GM12878 (cell line): Measurements from ENCODE around the gene ADM. TPM values are rescaled to one million over a fixed set of nuclear protein-coding genes. Genes with fewer than 3 reads are reported as not detected.

Source experiments
- BRCA1 ChIP-seq: IDR thresholded peaks from 2 replicates; pipeline ENCODE4 v1.6.1; 2011; ENCODE audit warnings: low read depth, low read length, improper control_type of control experiment
- CREM ChIP-seq: IDR thresholded peaks from 2 replicates; pipeline ENCODE4 v1.6.1; 2014; ENCODE audit warnings: antibody characterized with exemption, low read depth
- CUX1 ChIP-seq: IDR thresholded peaks from 2 replicates; pipeline ENCODE4 v1.6.1; 2012; ENCODE audit warnings: improper control_type of control experiment, low read depth, low read length; ENCODE audit not compliant: insufficient replicate concordance
- FOXM1 ChIP-seq: IDR thresholded peaks from 2 replicates; pipeline ENCODE4 v1.6.1; 2012; ENCODE audit warnings: low read depth, mild to moderate bottlenecking, inconsistent platforms, low read length, moderate library complexity
- GABPA ChIP-seq: IDR thresholded peaks from 2 replicates; pipeline ENCODE4 v1.6.1; 2014; ENCODE audit warnings: antibody characterized with exemption, low read depth, mild to moderate bottlenecking, inconsistent platforms
- NFXL1 ChIP-seq: fragments of 450-650 bp; IDR thresholded peaks from 2 replicates; pipeline ENCODE4 v1.6.1; 2017; ENCODE audit warnings: antibody characterized with exemption, mild to moderate bottlenecking, borderline replicate concordance
- NFYB ChIP-seq: IDR thresholded peaks from 2 replicates; pipeline ENCODE4 v1.6.1; 2011; ENCODE audit warnings: low read depth, mild to moderate bottlenecking, low read length, improper control_type of control experiment, moderate library complexity; ENCODE audit not compliant: insufficient read depth
- NKRF ChIP-seq: fragments of 450-650 bp; conservative IDR thresholded peaks from 2 replicates; pipeline ENCODE4 v1.6.1; 2017; ENCODE audit warnings: mild to moderate bottlenecking, moderate library complexity
- RBBP5 ChIP-seq: fragments of 200-600 bp; sonication (generic); conservative IDR thresholded peaks from 2 replicates; pipeline ENCODE4 v1.6.1; 2016
- SMC3 ChIP-seq: IDR thresholded peaks from 2 replicates; pipeline ENCODE4 v1.6.1; 2011; ENCODE audit warnings: low read length, improper control_type of control experiment, borderline replicate concordance
- SREBF1 ChIP-seq: IDR thresholded peaks from 2 replicates; pipeline ENCODE4 v1.6.1; 2012; ENCODE audit warnings: mild to moderate bottlenecking, low read length
- ZNF217 ChIP-seq: fragments of 450-650 bp; IDR thresholded peaks from 2 replicates; pipeline ENCODE4 v1.6.1; 2017; ENCODE audit warnings: antibody characterized with exemption, mild to moderate bottlenecking
- polyA plus RNA-seq, 11 experiments: library from polyadenylated mRNA; depleted of rRNA in 4 of 11; unstranded in 6 of 11; stranded (reverse) in 5 of 11; fragments of >200 nt; fragmentation: Nextera tagmentation in 4 of 11; fragmentation: Illumina TruSeq in 1 of 11; extraction: Ambion mirVana in 4 of 11; extraction: Trizol in 1 of 11; gene quantifications; 1 replicate in 1 of 11; 2 replicates in 10 of 11; pipeline versions ENCODE4 v1.2.1 to v1.2.3, GENCODE V29; 2011 to 2016; ENCODE audit warnings: inconsistent platforms in 2 of 11, missing spikeins in 2 of 11, low read depth in 1 of 11
- total RNA-seq, 4 experiments: library from RNA; depleted of rRNA in 3 of 4; stranded (reverse); fragments of >200 nt in 3 of 4; fragmentation: Illumina TruSeq in 1 of 4; extraction: Trizol in 1 of 4; gene quantifications; 2 replicates each; pipeline versions ENCODE4 v1.2.1 to v1.2.3, GENCODE V29; 2013 to 2021
- TF ChIP-seq, protein P1 (sequence below): fragments of 150-350 bp; IDR thresholded peaks from 2 replicates; pipeline ENCODE4 v1.6.1; 2014; ENCODE audit warnings: mild to moderate bottlenecking, low read depth, low read length
- TF ChIP-seq, protein P2 (sequence below): IDR thresholded peaks from 2 replicates; pipeline ENCODE4 v1.6.1; 2012; ENCODE audit warnings: low read length, inconsistent platforms
- TF ChIP-seq, protein P3 (sequence below), 3 experiments: IDR thresholded peaks in 2 of 3; conservative IDR thresholded peaks in 1 of 3; 2 replicates each; pipeline ENCODE4 v1.5.1; 2011; ENCODE audit warnings: low read depth in 3 of 3, low read length in 3 of 3, mild to moderate bottlenecking in 3 of 3, control low read depth in 2 of 3, moderate library complexity in 2 of 3, inconsistent platforms in 1 of 3, mixed read lengths in 1 of 3; ENCODE audit not compliant: control insufficient read depth in 2 of 3, insufficient read depth in 1 of 3; ENCODE audit errors: extremely low read depth in 1 of 3
- TF ChIP-seq, protein P4 (sequence below): fragments of 450-650 bp; IDR thresholded peaks from 2 replicates; pipeline ENCODE4 v1.6.1; 2016; ENCODE audit warnings: mild to moderate bottlenecking

Gene ADM
- total and polyA plus RNA-seq, 10 of the 15 experiments (the other 5 are each of a cell fraction or from before 2014, with no cell fraction given) = 0.11 to 4.2 (median 0.21) TPM; not detected in 7

DNA sequence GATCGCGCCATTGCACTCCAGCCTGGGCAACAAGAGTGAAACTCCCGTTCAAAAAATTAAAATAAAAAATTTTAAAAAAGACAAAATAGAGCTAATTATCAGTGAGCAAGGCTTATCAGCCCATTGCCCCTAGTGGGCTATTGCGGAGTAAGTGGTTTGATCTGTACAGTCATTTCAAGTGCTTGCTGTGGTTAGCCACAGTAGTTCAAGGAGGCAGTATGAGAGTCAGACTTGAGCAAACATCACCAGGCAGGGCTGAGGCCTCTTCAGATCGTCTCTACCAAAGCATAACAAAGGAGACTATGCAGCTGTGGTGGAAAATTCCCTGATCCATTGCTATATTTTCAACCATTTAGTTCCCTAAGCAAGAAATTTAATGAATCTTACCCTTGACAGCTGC, 6.5 kb upstream of the ADM start (continued):
- TF ChIP-seq CUX1 (no peak), FOXM1 (peak; percentile 76; the same call in 1 of the 2 replicates), SREBF1 (no peak), SMC3 (no peak), GABPA (peak; percentile 52; the same call in 1 of the 2 replicates), RBBP5 (no peak), NFYB (no peak), BRCA1 (no peak), ZNF217 (peak; percentile 90), NKRF (no peak), NFXL1 (no peak), CREM (peak; percentile 82; the same call in 1 of the 2 replicates)
- TF ChIP-seq, protein P1, sequence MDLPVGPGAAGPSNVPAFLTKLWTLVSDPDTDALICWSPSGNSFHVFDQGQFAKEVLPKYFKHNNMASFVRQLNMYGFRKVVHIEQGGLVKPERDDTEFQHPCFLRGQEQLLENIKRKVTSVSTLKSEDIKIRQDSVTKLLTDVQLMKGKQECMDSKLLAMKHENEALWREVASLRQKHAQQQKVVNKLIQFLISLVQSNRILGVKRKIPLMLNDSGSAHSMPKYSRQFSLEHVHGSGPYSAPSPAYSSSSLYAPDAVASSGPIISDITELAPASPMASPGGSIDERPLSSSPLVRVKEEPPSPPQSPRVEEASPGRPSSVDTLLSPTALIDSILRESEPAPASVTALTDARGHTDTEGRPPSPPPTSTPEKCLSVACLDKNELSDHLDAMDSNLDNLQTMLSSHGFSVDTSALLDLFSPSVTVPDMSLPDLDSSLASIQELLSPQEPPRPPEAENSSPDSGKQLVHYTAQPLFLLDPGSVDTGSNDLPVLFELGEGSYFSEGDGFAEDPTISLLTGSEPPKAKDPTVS = no peak
- TF ChIP-seq, protein P2, sequence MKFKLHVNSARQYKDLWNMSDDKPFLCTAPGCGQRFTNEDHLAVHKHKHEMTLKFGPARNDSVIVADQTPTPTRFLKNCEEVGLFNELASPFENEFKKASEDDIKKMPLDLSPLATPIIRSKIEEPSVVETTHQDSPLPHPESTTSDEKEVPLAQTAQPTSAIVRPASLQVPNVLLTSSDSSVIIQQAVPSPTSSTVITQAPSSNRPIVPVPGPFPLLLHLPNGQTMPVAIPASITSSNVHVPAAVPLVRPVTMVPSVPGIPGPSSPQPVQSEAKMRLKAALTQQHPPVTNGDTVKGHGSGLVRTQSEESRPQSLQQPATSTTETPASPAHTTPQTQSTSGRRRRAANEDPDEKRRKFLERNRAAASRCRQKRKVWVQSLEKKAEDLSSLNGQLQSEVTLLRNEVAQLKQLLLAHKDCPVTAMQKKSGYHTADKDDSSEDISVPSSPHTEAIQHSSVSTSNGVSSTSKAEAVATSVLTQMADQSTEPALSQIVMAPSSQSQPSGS = peak; percentile 86
- TF ChIP-seq, protein P3, sequence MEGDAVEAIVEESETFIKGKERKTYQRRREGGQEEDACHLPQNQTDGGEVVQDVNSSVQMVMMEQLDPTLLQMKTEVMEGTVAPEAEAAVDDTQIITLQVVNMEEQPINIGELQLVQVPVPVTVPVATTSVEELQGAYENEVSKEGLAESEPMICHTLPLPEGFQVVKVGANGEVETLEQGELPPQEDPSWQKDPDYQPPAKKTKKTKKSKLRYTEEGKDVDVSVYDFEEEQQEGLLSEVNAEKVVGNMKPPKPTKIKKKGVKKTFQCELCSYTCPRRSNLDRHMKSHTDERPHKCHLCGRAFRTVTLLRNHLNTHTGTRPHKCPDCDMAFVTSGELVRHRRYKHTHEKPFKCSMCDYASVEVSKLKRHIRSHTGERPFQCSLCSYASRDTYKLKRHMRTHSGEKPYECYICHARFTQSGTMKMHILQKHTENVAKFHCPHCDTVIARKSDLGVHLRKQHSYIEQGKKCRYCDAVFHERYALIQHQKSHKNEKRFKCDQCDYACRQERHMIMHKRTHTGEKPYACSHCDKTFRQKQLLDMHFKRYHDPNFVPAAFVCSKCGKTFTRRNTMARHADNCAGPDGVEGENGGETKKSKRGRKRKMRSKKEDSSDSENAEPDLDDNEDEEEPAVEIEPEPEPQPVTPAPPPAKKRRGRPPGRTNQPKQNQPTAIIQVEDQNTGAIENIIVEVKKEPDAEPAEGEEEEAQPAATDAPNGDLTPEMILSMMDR (IDR thresholded peaks at IDR 0.05 in 2 of 3, conservative IDR thresholded peaks at IDR 0.05 in 1 of 3; ENCODE audit: control insufficient read depth in 2 of 3, extremely low read depth in 1 of 3, insufficient read depth in 1 of 3, low read depth in 3 of 3, low read length in 3 of 3) = peak; percentile 3 to 50 (median 30); a peak in 3 of 6 replicates
- TF ChIP-seq, protein P4, sequence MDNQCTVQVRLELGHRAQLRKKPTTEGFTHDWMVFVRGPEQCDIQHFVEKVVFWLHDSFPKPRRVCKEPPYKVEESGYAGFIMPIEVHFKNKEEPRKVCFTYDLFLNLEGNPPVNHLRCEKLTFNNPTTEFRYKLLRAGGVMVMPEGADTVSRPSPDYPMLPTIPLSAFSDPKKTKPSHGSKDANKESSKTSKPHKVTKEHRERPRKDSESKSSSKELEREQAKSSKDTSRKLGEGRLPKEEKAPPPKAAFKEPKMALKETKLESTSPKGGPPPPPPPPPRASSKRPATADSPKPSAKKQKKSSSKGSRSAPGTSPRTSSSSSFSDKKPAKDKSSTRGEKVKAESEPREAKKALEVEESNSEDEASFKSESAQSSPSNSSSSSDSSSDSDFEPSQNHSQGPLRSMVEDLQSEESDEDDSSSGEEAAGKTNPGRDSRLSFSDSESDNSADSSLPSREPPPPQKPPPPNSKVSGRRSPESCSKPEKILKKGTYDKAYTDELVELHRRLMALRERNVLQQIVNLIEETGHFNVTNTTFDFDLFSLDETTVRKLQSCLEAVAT = peak; percentile 95
